ENCODE measurements around the gene MKNK2.

- TF ChIP-seq CTCF (IDR thresholded peaks at IDR 0.05) (no peak), POLR2A (IDR thresholded peaks at IDR 0.05) (no peak)
Observed at GRCh38 chr19:2099054-2099501, 48.0 kb upstream of the MKNK2 start.

Data from lower leg skin (tissue), 3 donors.